Progenitor cell of endocrine pancreas (in vitro differentiated cells): ENCODE measurements around the gene UPK1A. TPM values are rescaled to one million over a fixed set of nuclear protein-coding genes. Genes with fewer than 3 reads are reported as not detected.
"Not testable (repeated sequence)": the region's sequence is repeated elsewhere in the genome, so short reads cannot be mapped to it uniquely, and the experiment has no call there.

Experiments
- DNase-seq: peaks from one replicate; pipeline ENCODE4 v3.0.0; 2021; ENCODE audit warnings: low spot score; ENCODE audit not compliant: unreplicated experiment
- H3K27ac Mint-ChIP-seq: 2 replicates; pipeline ENCODE4 v1.8.0; 2021; ENCODE audit warnings: mild to moderate bottlenecking, moderate library complexity, mixed read lengths
- H3K27me3 Mint-ChIP-seq: 2 replicates; pipeline ENCODE4 v1.8.0; 2021; ENCODE audit warnings: mixed read lengths
- H3K36me3 Mint-ChIP-seq: 2 replicates; pipeline ENCODE4 v1.8.0; 2022; ENCODE audit warnings: mixed read lengths; ENCODE audit not compliant: insufficient read depth
- H3K4me1 Mint-ChIP-seq: 2 replicates; pipeline ENCODE4 v1.8.0; 2021; ENCODE audit warnings: low read depth, mixed read lengths
- H3K4me3 Mint-ChIP-seq: 2 replicates; pipeline ENCODE4 v1.8.0; 2021; ENCODE audit warnings: low read depth, mild to moderate bottlenecking, moderate library complexity, mixed read lengths
- H3K9me3 Mint-ChIP-seq: 2 replicates; pipeline ENCODE4 v1.8.0; 2021; ENCODE audit warnings: low read depth, mixed read lengths
- total RNA-seq: library from RNA; stranded (reverse); gene quantifications from 2 replicates; pipeline ENCODE4 v1.2.1, GENCODE V29; 2021
- TF ChIP-seq, protein P1 (sequence below): fragments of 200-600 bp; sonication (generic); IDR thresholded peaks from one replicate; pipeline ENCODE4 v1.5.0; 2021; ENCODE audit warnings: antibody characterized with exemption, mild to moderate bottlenecking; ENCODE audit not compliant: unreplicated experiment

The UPK1A gene
- total RNA-seq, 1 donor from 2014 or later: not detected

GRCh38 chr19:35722897-35723296, 56.6 kb downstream of the UPK1A start:
- H3K27ac Mint-ChIP-seq: no peak overlapping the region
- no peaks in the 10 kb centered on the region for H3K9me3 Mint-ChIP-seq
- H3K4me3 Mint-ChIP-seq: no peak overlapping the region
- DNase-seq: no peak
- H3K27me3 Mint-ChIP-seq: no peaks in the 10 kb centered on the region
- H3K36me3 Mint-ChIP-seq: peaks cover 20% of the 10 kb centered on the region
- TF ChIP-seq, protein P1, sequence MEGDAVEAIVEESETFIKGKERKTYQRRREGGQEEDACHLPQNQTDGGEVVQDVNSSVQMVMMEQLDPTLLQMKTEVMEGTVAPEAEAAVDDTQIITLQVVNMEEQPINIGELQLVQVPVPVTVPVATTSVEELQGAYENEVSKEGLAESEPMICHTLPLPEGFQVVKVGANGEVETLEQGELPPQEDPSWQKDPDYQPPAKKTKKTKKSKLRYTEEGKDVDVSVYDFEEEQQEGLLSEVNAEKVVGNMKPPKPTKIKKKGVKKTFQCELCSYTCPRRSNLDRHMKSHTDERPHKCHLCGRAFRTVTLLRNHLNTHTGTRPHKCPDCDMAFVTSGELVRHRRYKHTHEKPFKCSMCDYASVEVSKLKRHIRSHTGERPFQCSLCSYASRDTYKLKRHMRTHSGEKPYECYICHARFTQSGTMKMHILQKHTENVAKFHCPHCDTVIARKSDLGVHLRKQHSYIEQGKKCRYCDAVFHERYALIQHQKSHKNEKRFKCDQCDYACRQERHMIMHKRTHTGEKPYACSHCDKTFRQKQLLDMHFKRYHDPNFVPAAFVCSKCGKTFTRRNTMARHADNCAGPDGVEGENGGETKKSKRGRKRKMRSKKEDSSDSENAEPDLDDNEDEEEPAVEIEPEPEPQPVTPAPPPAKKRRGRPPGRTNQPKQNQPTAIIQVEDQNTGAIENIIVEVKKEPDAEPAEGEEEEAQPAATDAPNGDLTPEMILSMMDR: no peak
- H3K4me1 Mint-ChIP-seq: peaks cover 7% of the 10 kb centered on the region

DNA sequence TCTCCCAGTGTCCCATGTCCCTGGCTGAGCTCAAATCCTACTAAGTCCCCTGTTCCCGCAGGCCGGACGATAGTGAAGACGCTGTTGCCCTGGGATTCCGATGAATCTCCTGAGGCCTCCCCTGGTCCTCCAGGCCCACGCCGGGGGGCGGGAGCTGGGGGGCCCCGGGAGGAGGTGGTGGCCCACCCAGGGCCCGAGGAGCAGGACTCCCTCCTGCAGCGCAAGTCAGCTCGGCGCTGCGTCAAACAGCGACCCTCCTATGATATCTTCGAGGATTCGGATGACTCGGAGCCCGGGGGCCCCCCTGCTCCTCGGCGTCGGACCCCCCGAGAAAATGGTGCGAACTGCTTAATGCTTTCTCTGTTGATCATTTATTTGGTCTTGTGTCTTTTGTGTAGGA, 57.4 kb downstream of the UPK1A start:
- H3K9me3 Mint-ChIP-seq: no peaks in the 10 kb centered on the region
- peaks cover 7% of the 10 kb centered on the region for H3K4me1 Mint-ChIP-seq
- no peak overlapping the region for H3K4me3 Mint-ChIP-seq
- H3K27me3 Mint-ChIP-seq: no peaks in the 10 kb centered on the region
- no peak for DNase-seq
- H3K27ac Mint-ChIP-seq: no peak overlapping the region
- TF ChIP-seq, protein P1: no peak
- peaks cover 20% of the 10 kb centered on the region for H3K36me3 Mint-ChIP-seq

- not testable (repeated sequence) for H3K4me1 Mint-ChIP-seq, H3K4me3 Mint-ChIP-seq, H3K9me3 Mint-ChIP-seq, H3K27ac Mint-ChIP-seq, DNase-seq, H3K27me3 Mint-ChIP-seq
- H3K36me3 Mint-ChIP-seq: peaks cover 21% of the 10 kb centered on the region
Observed at GRCh38 chr19:35724132-35724531, 57.8 kb downstream of the UPK1A start.

DNA sequence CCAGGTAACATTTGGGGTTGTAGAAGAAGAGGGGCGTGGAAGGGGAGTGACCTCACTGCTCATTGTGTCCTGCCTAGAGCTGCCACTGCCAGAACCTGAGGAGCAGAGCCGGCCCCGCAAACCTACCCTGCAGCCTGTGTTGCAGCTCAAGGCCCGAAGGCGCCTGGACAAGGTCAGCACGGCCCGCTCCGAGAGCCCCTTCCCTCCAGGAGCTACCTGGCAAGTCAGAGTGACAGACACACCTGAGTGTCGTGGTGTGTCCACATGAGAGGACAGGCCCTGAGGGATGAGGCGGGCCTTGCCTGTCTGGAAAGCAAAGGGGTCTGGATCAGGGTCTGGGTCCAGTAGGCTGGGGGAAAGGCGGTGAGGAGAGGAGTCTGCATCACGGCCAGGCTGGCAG, 58.2 kb downstream of the UPK1A start:
- DNase-seq: no peak
- H3K4me1 Mint-ChIP-seq: peaks cover under 1% of the 10 kb centered on the region
- H3K36me3 Mint-ChIP-seq: peaks cover 25% of the 10 kb centered on the region
- H3K9me3 Mint-ChIP-seq: no peaks in the 10 kb centered on the region
- no peaks in the 10 kb centered on the region for H3K27me3 Mint-ChIP-seq
- H3K4me3 Mint-ChIP-seq: no peak overlapping the region
- TF ChIP-seq, protein P1: no peak
- H3K27ac Mint-ChIP-seq: no peak overlapping the region

- H3K36me3 Mint-ChIP-seq: peaks cover 27% of the 10 kb centered on the region
- H3K4me1 Mint-ChIP-seq: no peaks in the 10 kb centered on the region
- TF ChIP-seq, protein P1: no peak
- no peaks in the 10 kb centered on the region for H3K9me3 Mint-ChIP-seq
- H3K4me3 Mint-ChIP-seq: no peak overlapping the region
- no peak overlapping the region for H3K27ac Mint-ChIP-seq
- DNase-seq: no peak
- no peaks in the 10 kb centered on the region for H3K27me3 Mint-ChIP-seq
Observed at GRCh38 chr19:35725216-35725861, 59.0 kb downstream of the UPK1A start.
